Measurements from ENCODE around the gene C19orf67.

Gene C19orf67

DNA sequence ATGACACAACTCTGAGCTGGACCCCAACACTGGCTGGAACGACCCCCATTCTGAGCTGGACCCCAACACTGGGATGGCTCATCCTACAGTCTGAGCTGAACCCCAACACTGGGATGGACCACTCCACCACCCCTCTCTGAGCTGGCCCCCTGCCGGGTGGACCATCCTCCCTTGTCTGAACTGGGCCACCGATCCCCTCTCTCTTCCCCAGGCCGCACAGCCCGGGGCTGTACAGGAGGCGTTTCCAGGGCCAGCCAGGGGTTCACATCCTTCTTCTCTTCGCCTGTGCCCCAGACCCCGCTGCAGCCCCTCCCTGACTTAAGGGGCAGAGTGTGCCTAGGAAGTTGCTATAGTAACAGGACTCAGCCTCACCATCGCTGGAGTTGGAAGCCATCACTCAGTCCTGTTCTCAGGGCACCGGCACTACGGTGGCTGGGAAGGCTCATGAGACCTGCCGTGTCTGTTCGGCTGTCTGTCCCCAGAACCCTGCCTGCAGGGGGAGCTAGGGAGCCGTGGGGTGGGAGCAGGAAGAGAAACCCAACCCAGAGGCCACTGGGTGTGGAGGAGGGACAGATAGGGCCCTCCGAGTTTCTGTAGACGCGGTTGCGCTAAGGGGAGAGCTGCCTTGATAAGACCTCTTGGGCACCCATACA lies 28.3 kb upstream of the C19orf67 start:
- no peak overlapping the region for H3K4me3 ChIP-seq (ENCODE audit: low read depth, low read length)
- peak; percentile 49 for DNase-seq (ENCODE audit: low read depth)
- TF ChIP-seq, protein P1, sequence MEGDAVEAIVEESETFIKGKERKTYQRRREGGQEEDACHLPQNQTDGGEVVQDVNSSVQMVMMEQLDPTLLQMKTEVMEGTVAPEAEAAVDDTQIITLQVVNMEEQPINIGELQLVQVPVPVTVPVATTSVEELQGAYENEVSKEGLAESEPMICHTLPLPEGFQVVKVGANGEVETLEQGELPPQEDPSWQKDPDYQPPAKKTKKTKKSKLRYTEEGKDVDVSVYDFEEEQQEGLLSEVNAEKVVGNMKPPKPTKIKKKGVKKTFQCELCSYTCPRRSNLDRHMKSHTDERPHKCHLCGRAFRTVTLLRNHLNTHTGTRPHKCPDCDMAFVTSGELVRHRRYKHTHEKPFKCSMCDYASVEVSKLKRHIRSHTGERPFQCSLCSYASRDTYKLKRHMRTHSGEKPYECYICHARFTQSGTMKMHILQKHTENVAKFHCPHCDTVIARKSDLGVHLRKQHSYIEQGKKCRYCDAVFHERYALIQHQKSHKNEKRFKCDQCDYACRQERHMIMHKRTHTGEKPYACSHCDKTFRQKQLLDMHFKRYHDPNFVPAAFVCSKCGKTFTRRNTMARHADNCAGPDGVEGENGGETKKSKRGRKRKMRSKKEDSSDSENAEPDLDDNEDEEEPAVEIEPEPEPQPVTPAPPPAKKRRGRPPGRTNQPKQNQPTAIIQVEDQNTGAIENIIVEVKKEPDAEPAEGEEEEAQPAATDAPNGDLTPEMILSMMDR (IDR thresholded peaks at IDR 0.05; ENCODE audit: low read depth, low read length) = peak; percentile 47
- TF ChIP-seq, protein P2, sequence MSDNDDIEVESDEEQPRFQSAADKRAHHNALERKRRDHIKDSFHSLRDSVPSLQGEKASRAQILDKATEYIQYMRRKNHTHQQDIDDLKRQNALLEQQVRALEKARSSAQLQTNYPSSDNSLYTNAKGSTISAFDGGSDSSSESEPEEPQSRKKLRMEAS (IDR thresholded peaks at IDR 0.05; ENCODE audit: low read depth, low read length) = no peak

DNA sequence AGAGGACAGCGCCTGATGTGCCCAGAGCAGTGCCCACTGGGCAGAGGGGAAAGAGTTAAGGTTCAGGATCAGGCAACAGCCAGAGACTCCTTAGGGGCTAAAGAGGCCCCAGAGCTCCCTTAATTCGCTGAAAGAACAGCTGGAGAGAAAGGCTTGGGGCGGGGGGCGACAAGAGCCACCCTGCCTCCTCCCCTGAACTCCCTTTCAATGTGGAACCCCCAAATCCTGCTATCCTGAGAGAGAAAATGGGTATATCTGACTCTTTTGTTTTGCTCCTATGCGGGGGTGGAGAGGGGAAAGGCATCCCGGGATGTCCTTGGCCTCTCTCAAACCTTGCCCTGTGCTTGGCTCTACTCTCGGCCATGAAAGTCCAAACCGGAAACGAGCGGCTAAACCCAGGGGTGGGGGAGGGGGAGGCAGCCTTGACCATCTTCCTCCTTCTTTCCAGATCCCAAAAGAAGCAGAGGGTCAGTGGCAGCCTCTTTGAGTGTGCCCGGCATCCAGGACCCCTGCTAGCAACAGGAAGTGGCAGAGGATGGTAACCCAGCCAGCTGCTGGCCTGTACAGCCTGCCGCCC lies 27.3 kb upstream of the C19orf67 start:
- no peak overlapping the region for H3K4me3 ChIP-seq (ENCODE audit: low read depth, low read length)
- DNase-seq (ENCODE audit: low read depth) = no peak
- TF ChIP-seq, protein P1 (IDR thresholded peaks at IDR 0.05; ENCODE audit: low read depth, low read length) = no peak
- no peak for TF ChIP-seq POLR2A (IDR thresholded peaks at IDR 0.05; ENCODE audit: extremely low read depth, insufficient read length)
- TF ChIP-seq, protein P2 (IDR thresholded peaks at IDR 0.05; ENCODE audit: low read depth, low read length) = no peak
- TF ChIP-seq MYC (IDR thresholded peaks at IDR 0.05; ENCODE audit: low read depth, low read length) = no peak

DNA sequence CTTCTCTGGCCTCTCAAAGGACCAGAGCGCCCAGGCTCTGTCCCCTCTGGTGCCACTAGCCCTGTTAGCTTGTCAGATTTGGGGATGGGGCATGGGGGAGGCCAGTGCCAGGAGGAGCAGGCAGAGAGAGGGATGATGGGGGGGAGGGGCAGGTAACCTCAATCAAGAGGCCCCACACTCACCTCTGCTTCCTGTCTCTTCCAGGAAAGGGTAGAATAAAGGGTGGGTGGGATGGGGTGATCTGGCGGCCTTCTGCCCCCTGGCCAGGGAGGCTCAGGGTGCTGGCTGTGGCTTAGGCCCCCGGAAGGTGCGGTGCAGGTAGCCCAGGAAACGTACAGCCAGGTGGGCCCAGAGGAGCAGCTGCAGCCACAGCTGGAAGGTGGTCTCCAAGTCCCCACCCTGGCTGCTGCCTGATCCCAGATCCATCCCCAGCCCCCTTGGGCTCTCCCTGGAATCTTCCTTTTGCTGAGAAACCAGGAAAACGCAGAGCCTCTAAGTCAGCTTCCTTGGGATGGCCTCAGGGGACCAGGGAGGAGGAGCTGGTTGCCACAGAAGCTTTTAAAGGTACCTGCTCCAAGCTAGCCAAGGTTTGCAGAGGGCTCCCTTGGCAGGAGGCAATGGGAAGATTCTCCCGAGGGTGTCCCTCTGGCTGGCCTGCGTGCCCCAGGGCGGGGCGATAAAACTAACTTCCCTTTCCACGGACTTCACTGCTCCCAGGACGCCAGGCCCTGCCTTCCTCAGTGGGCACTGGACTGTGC lies 26.6 kb upstream of the C19orf67 start:
- TF ChIP-seq POLR2A (IDR thresholded peaks at IDR 0.05; ENCODE audit: extremely low read depth, insufficient read length) (no peak), MYC (IDR thresholded peaks at IDR 0.05; ENCODE audit: low read depth, low read length) (no peak)
- TF ChIP-seq, protein P2 (IDR thresholded peaks at IDR 0.05; ENCODE audit: low read depth, low read length) = no peak
- TF ChIP-seq, protein P1 (IDR thresholded peaks at IDR 0.05; ENCODE audit: low read depth, low read length) = no peak
- no peak for DNase-seq (ENCODE audit: low read depth)
- no peak overlapping the region for H3K4me3 ChIP-seq (ENCODE audit: low read depth, low read length)

DNA sequence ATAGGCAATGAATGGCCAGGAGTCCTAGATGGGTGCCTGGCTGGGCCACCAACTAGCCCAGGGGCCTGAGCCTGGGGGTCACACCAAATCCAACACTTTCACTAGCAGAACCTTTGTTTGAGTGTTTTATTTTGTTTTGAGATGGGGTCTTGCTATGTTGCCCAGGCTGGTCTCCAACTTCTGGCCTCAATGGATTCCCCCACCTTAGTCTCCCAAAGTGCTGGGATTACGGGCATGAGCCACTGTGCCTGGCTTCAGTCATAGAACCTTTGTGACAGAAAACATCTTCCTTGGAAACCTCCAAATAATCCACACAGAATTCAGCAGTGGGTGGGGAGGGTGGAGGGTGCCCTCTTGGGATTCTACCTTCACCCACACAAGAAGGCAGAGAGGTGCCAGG lies 25.9 kb upstream of the C19orf67 start:
- no peak overlapping the region for H3K4me3 ChIP-seq (ENCODE audit: low read depth, low read length)
- no peak for DNase-seq (ENCODE audit: low read depth)

DNA sequence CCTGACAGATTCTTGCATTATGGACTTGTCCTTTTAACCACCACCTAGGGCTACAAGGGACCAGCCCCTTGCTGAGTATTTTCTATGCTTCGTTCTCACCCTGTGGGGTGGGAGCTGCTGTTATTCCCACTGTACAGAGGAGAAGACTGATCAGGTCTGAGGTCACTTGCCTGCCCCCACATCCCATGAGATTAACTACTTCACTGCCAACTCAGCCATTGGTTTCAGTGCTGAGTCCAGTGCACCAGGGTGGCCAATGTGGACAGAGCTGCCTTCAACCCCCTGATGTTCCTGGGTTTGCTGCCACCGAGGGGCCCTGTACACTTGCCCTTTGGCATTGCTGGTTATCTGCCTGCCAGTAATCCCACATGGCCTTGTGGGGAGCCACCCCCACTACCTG lies 25.1 kb upstream of the C19orf67 start:
- TF ChIP-seq, protein P2 (IDR thresholded peaks at IDR 0.05; ENCODE audit: low read depth, low read length) = no peak
- TF ChIP-seq MYC (IDR thresholded peaks at IDR 0.05; ENCODE audit: low read depth, low read length) (no peak), POLR2A (IDR thresholded peaks at IDR 0.05; ENCODE audit: extremely low read depth, insufficient read length) (no peak)
- TF ChIP-seq, protein P1 (IDR thresholded peaks at IDR 0.05; ENCODE audit: low read depth, low read length) = no peak
- H3K4me3 ChIP-seq (ENCODE audit: low read depth, low read length) = no peak overlapping the region
- DNase-seq (ENCODE audit: low read depth) = no peak

More for the DNA sequence above, 25.9 kb upstream of the C19orf67 start:
- no peak for TF ChIP-seq POLR2A (IDR thresholded peaks at IDR 0.05; ENCODE audit: extremely low read depth, insufficient read length)
- TF ChIP-seq, protein P2 (IDR thresholded peaks at IDR 0.05; ENCODE audit: low read depth, low read length) = no peak
- TF ChIP-seq, protein P1 (IDR thresholded peaks at IDR 0.05; ENCODE audit: low read depth, low read length) = no peak
- TF ChIP-seq MYC (IDR thresholded peaks at IDR 0.05; ENCODE audit: low read depth, low read length) = no peak
